Measurements from ENCODE around the gene DOK7.

The DOK7 gene

DNA sequence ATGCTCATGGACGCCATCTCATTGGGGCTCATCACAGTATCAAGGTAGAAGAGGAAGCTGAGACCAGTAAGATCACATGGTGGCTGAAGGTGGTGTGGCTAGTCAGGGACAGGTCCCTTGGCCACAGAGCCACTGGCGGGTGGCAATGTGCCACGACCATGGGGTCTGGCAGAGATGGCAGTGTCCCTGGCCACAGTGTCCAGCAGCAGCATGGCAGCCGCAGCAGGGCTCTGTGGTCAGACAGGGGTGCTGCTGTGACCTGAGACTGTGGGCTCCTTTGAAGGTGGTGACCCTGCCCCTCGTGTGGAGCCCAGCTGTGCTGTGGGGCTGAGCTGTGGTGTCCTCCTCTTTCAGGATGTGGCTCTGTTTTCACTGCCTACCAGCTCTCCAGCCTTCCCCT lies 2.2 kb upstream of the DOK7 start:
- peaks cover under 1% of the 10 kb centered on the region for H3K36me3 Mint-ChIP-seq (ENCODE audit: low read depth)
- no peak for ATAC-seq
- peaks cover 19% of the 10 kb centered on the region for H3K27me3 Mint-ChIP-seq
- DNase-seq: no peak
- no peaks in the 10 kb centered on the region for H3K4me1 Mint-ChIP-seq
- peaks cover under 1% of the 10 kb centered on the region for H3K9me3 Mint-ChIP-seq
- no peak overlapping the region for H3K4me3 Mint-ChIP-seq
- H3K27ac Mint-ChIP-seq: no peak overlapping the region

DNA sequence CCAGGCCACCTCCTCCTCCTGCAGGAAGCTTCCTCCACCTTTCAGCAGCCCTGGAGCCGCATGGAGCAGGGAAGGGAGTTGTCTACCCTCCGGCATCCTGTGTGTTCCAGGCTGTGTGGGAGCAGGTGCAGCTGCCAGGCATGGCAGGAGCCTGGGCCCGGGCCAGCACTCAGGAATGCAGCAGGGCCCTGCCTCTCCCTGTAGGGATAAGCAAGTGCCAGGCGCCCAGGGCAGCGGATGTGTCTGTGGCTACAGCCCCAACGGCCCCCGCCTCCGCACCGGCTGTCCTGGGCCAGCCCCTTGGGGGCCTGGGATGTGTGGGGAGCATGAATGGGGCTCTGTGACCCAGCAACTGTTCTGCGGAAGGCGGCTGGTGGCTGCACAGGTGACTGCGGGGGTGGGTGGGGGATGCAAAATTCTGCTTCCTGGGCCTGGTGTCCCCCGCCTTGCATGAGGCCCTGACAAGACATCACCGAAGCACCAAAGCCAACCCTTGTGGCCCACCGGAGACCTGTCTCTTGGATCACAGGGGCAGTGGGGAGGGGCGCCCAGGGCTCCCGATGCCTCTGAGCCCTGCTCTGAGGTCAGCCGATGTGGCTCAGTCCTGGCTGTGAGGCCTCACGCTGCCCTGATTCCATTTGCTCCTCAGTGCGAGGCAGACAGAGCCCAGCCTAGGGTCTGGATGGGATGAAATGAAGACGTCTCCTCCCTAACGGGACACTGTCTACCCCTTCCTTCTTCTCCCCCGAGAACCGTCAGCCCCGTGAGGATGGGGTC lies 1.4 kb upstream of the DOK7 start:
- DNase-seq: no peak
- Mint-ChIP-seq H3K27ac (no peak overlapping the region), H3K27me3 (peaks cover 19% of the 10 kb centered on the region), H3K36me3 (ENCODE audit: low read depth) (no peaks in the 10 kb centered on the region), H3K9me3 (no peaks in the 10 kb centered on the region), H3K4me1 (no peaks in the 10 kb centered on the region), H3K4me3 (no peak overlapping the region)
- ATAC-seq: no peak

DNA sequence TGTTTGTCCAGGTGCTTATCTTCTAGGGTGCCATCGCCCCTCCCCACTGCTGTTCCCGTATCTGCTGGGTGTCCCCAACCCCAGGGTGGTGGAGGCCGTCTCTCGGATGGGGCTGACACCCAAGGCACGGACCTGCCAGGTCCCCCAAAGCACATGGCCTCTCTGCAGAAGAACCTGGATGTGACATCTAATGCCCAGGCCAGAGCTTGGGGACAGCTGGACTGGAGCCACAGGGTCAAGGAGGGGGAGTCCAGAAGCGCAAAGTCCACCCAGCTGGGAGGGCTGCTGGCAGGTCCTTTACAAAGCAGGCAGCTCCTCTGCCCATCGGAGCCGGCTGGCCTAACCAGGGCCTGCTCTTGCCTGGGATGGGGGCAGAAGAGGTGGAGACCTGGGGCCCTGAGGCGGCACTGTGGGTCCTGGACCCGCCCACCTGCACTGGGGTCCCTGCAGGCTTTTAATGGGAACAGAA lies 751 bp upstream of the DOK7 start:
- ATAC-seq (no peak), DNase-seq (no peak)
- H3K4me3 Mint-ChIP-seq: no peak overlapping the region
- no peak overlapping the region for H3K27ac Mint-ChIP-seq
- H3K36me3 Mint-ChIP-seq (ENCODE audit: low read depth): no peaks in the 10 kb centered on the region
- H3K4me1 Mint-ChIP-seq: no peaks in the 10 kb centered on the region
- peaks cover 19% of the 10 kb centered on the region for H3K27me3 Mint-ChIP-seq
- H3K9me3 Mint-ChIP-seq: no peaks in the 10 kb centered on the region

DNA sequence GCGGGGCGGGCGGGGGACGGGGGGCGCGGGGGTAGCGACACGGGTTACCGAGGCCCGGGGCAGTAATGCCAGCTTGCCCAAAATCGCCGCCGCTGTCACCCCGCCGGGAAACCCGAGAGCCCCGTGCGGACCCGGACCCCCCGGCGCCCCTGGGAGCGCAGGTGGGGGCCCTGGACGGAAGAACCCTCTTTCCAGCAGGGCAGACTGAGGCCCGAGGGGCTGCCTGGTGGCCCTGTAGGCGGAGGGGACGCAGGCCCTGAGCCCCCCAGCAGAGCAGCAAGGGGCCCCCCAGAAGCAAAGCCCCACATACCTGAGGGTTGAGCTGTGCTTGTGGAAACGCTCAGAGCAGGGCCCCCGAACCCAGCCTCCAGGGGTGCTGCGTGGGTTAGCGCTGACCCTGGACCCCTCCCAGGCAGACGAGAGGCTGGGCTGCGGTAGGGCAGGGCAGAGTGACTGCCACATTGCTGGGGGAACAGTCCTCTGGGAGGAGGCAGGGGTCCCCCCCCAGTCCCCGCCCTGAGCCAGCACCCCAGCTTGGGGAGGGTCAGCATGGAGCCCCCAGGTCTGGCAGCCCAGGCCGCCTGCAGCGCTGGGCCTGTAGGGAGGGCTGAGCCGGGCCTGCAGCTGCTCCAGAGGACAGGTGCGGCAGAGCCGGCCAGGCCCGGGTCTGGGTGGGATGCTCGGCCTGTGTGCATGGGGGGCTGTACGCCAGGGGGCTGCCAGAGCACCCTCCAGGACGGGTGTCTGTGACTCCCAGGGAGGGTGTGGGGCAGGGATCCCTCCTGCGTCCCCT lies 646 bp downstream of the DOK7 start:
- Mint-ChIP-seq H3K36me3 (ENCODE audit: low read depth) (no peaks in the 10 kb centered on the region), H3K4me1 (no peaks in the 10 kb centered on the region), H3K27ac (no peak overlapping the region), H3K9me3 (no peaks in the 10 kb centered on the region), H3K27me3 (peaks cover 19% of the 10 kb centered on the region), H3K4me3 (no peak overlapping the region)
- DNase-seq (no peak), ATAC-seq (no peak)

DNA sequence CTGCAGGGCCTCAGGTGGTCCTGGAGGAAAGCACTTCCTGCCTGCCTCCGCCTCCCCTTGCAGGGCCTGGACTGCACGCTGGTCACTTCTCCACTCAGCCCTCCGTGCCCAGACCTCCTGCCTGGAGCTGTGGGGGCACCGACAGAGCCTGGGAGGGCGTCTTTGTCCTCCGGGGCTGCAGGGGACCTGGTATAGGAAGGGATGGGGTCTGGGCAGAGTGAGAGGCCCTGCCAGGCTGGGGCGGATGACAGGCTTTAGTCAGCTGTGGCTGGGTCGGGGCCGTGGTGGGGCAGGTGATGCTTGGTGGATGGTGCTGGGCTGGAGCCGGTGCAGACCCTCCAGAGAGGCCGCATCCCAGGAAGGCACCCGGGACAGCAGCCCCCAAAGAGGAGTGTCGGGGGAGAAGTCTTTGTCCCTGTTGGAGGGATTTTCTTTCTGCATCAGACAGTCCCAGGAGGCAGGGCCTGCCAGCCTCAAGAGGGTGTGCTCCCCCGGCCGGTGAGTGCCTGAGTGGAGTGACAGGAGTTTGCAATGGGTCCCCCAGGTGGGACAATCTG lies 1.3 kb downstream of the DOK7 start:
- Mint-ChIP-seq H3K36me3 (ENCODE audit: low read depth) (no peaks in the 10 kb centered on the region), H3K27me3 (peaks cover 19% of the 10 kb centered on the region), H3K27ac (no peak overlapping the region), H3K4me1 (no peaks in the 10 kb centered on the region), H3K9me3 (no peaks in the 10 kb centered on the region), H3K4me3 (no peak overlapping the region)
- no peak for ATAC-seq
- no peak for DNase-seq

DNA sequence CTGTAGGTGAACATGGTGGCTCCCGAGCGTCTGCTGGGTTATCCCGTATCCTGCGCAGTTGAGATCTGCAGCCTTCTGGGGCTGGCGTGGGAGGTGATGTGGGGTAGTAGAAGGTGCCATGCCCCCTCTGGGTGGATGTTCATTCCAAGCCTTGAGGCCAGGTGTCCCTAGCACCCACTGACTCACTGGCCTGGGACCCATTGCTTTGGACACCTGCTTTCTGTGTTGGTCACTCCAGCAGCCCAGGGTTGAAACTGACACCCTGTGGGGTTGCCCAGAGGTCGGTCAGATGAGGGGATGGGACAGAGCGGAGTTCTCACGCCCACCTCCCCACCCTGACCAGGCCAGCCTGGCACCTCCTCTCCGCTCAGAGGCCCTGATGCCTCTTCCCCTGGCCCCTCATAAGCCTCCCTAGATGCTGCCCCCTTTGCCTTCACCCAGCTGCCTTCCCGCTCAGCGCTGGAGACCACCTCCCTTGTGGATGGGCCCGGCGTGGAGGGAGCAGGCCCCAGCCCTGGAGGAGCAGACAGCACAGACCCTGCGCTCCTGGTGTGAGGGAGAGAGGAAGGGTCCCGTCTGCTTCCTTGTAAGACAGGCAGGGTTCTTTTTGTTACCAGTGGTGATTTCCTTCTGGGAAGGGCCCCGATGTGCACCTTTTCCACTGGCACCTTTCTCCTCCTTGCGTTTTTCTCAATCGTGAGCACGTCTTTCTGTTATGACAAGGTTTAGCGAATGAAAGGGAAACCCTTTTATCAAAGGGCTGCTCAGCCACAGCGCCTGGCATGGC lies 2.0 kb downstream of the DOK7 start:
- DNase-seq (no peak), ATAC-seq (no peak)
- Mint-ChIP-seq H3K9me3 (no peaks in the 10 kb centered on the region), H3K36me3 (ENCODE audit: low read depth) (no peaks in the 10 kb centered on the region), H3K27ac (no peak overlapping the region), H3K27me3 (peaks cover 18% of the 10 kb centered on the region), H3K4me1 (no peaks in the 10 kb centered on the region), H3K4me3 (no peak overlapping the region)

DNA sequence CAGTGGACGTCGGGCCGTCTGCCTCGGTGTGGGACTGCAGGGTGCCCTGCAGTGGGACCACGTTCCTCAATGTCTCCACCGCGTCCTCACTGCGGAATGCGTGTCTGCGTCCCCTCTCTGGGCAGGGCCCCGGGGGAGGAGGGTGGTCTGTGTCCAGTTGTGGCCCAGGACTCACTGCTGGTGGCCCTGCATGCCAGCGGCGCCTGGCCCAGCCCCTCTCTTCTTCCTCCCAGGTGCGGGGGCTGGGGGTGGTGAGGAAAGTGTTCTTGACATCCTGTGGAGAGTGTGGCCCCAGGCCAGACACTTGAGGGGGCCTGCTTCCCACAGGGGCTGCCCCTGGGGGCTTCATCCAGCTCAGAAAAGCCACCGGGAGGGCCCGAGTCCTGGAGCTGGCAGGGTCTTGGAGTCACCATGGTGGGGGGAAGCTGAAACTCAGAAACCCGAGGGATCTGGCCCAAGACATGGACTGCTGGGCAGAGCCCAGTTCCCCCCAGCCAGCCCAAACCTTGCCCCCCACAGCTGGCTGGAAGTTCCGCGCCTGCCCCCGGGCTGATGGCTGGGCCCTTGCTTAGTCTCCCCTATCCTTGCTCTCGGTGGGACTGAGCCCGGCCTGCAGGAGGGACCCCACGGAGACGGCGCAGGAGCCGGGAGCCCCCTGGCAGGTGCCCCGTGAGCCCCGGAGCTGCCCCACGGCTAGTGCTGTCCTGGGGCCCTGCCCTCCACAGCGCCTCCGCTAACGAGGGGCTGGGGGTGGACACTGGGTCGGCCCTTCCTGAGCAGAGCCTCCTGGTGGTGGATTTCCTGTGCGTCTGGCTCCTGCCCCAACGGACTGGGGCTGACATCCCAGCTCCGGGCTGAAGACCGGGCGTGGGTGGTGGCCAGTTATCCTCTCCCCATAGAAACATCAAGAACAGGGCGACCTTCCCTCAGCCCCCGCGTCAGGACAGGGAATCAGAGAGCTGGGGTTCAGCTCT lies 2.9 kb downstream of the DOK7 start:
- no peak for DNase-seq
- Mint-ChIP-seq H3K4me3 (no peak overlapping the region), H3K27me3 (peaks cover 17% of the 10 kb centered on the region), H3K9me3 (no peaks in the 10 kb centered on the region), H3K27ac (no peak overlapping the region), H3K4me1 (no peaks in the 10 kb centered on the region), H3K36me3 (ENCODE audit: low read depth) (no peaks in the 10 kb centered on the region)
- ATAC-seq: no peak

DNA sequence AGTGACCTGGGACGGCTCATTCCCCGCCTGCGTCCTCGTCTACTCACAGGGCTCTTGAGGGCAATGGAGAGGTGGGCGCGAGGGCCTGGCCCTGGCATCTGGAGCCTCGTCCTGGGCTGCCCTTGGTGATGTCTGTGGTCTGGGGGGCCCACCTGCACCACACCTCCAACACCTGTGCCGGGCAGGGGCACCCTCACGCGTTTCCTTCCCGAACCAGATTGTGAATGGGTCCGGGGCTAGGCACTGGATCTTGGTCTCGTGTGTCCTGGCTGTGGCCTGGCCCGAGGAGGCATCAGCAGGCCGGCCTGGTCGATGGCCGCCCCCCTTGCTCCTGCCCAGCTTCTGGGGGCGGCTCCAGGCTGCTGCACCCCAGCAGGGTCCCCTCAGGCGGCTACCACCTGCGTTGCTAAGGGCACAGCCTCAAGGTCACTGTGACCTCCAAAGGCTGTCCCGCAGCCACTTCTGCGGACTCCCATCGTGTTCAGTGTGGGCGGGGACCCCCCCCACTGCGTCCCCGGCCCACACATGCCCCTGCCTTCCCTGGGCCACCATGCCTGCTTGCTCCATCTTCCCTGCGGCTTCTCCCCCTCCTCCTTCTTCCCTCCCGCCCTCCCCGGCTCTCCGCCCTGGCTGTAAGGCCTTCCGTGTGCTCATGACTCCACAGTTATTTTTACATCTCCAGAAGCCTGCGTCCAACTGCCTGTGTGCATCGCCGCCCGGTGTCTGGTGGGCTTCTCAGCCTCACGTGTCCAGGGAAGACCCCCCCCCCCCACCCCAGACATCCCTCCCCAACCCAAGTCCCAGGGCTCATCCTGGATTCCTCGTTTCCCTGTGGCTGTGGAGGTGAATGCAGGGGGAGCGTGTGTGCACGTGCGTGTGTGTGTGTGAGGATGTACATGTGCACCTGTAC lies 3.8 kb downstream of the DOK7 start:
- no peak overlapping the region for H3K27ac Mint-ChIP-seq
- no peaks in the 10 kb centered on the region for H3K4me1 Mint-ChIP-seq
- H3K9me3 Mint-ChIP-seq: no peaks in the 10 kb centered on the region
- no peak overlapping the region for H3K4me3 Mint-ChIP-seq
- peaks cover 16% of the 10 kb centered on the region for H3K27me3 Mint-ChIP-seq
- H3K36me3 Mint-ChIP-seq (ENCODE audit: low read depth): no peaks in the 10 kb centered on the region
- DNase-seq (no peak), ATAC-seq (no peak)

DNA sequence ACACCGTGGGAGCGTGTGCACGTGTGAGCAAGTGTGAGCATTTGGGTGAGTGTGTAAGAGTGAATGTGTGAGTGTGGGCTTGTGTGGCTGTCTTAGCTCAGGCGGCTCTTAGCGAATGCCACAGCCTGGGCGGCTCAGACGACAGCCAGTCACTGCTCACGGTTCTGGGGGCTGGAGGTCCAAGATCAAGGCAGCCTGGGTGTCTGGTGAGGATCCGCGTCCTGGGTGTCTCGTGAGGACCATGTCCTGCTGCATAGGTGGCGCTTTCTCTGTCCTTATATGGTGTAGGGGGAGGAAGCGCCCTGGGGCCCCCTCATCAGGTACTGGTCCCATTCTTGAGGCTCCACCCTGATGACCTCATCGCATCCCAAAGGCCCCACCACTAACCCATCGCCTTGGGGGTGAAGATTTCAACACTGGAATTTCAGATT lies 4.5 kb downstream of the DOK7 start:
- H3K27me3 Mint-ChIP-seq: peaks cover 11% of the 10 kb centered on the region
- DNase-seq: no peak
- no peak for ATAC-seq
- no peak overlapping the region for H3K27ac Mint-ChIP-seq
- no peaks in the 10 kb centered on the region for H3K36me3 Mint-ChIP-seq (ENCODE audit: low read depth)
- no peaks in the 10 kb centered on the region for H3K9me3 Mint-ChIP-seq
- no peaks in the 10 kb centered on the region for H3K4me1 Mint-ChIP-seq
- no peak overlapping the region for H3K4me3 Mint-ChIP-seq

DNA sequence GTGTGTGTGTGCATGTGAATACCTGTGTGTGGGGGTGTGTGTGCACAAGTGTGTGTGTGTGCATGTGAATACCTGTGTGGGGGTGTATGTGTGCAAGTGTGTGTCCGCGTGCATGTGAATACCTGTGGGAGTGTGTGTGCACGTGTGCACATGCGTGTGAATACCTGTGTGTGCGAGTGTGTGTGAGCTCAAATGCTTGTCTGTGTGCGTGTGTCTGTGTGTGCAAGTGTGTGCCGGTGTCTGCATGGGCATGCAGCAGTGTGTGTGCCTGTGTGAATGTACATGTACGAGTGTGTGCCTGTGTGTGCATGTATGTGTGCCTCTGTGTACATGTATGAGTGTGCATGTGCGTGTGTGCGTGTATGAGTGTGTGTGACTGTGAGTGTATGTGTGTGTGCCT lies 5.0 kb downstream of the DOK7 start:
- Mint-ChIP-seq H3K4me1 (no peaks in the 10 kb centered on the region), H3K9me3 (no peaks in the 10 kb centered on the region), H3K36me3 (ENCODE audit: low read depth) (no peaks in the 10 kb centered on the region), H3K27me3 (peaks cover 9% of the 10 kb centered on the region), H3K27ac (no peak overlapping the region), H3K4me3 (no peak overlapping the region)
- ATAC-seq (no peak), DNase-seq (no peak)

DNA sequence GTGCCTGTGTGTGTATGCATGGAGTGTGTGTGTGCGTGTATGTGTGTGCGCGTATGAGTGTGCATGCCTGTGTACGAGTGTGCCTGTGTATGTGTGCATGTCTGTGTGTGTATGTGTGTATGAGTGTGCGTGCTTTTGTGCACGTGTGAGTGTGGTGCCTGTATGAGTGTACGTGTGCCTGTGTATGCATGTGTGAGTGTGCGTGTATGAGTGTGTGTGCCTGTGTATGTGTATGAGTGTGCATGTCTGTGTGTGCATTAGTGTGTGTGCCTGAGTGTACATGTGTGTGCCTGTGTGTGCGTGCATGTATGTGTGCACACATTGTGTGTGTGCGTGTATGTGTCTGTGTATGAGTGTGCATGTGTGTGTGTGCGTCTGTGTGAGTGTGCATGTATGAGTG lies 5.7 kb downstream of the DOK7 start:
- H3K27ac Mint-ChIP-seq: no peak overlapping the region
- H3K4me1 Mint-ChIP-seq: no peaks in the 10 kb centered on the region
- H3K9me3 Mint-ChIP-seq: no peaks in the 10 kb centered on the region
- no peak for DNase-seq
- no peaks in the 10 kb centered on the region for H3K36me3 Mint-ChIP-seq (ENCODE audit: low read depth)
- no peak for ATAC-seq
- peaks cover 9% of the 10 kb centered on the region for H3K27me3 Mint-ChIP-seq
- H3K4me3 Mint-ChIP-seq: no peak overlapping the region

DNA sequence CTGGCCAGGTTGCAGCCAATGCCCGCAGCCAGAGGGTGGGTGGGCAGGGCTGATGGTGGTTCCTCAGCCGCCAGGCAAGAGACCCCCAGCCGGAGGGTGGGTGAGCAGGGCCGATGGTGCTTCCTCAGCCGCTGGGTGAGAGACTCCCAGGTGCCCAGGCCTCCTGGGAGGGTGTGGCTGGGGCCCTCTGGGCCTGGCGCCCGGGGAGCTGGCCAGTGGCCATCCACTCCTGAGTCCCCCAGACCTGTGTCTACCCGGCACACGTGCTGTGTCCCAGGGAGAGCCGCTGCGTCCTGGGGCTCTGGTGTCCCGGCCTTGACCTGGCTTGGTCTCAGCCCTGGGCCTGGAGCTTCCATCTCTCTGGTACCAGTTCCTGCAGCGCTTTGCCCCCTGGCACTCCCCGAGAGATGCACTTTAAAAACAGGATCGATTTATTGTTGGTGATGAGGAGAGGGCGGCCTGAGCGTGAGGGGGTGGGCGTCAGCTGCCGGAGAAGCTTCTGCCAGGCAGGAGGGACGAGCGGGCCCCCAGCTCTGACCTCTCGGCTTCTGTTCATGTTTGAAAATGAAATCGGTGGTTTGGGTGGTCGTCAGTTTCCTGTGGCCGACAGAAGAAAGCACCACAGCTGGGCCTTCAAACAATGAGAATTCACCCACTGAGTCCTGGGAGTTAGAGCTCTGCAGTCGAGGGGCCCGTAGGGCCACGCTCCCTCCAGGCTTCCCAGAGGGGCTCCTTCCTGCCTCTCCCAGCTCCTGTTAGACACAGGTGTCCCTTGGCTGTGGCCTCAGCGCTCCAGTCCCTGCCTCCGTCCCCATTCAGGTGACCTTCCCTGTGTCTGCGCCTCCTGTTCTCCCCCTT lies 6.5 kb downstream of the DOK7 start:
- peaks cover 7% of the 10 kb centered on the region for H3K27me3 Mint-ChIP-seq
- ATAC-seq (no peak), DNase-seq (no peak)
- H3K9me3 Mint-ChIP-seq: no peaks in the 10 kb centered on the region
- H3K4me3 Mint-ChIP-seq: no peak overlapping the region
- no peaks in the 10 kb centered on the region for H3K36me3 Mint-ChIP-seq (ENCODE audit: low read depth)
- H3K27ac Mint-ChIP-seq: no peak overlapping the region
- H3K4me1 Mint-ChIP-seq: no peaks in the 10 kb centered on the region
